ENCODE data around the gene GDF11.

The GDF11 gene

GRCh38 chr12:55707219-55707671 is 35.7 kb upstream of the GDF11 start:
- no peak for DNase-seq (ENCODE audit: low read depth, low spot score)

- DNase-seq (ENCODE audit: low read depth, low spot score): no peak
Observed at GRCh38 chr12:55707841-55708694, 34.9 kb upstream of the GDF11 start, which contains the start of gene ITGA7. TSS of gene ITGA7 (minus strand) at chr12:55707904. CDS start at chr12:55707682, 222 bp downstream.

- DNase-seq (ENCODE audit: low read depth, low spot score): no peak
Observed at GRCh38 chr12:55708695-55709233, 34.2 kb upstream of the GDF11 start.

- DNase-seq (ENCODE audit: low read depth, low spot score): no peak
Observed at GRCh38 chr12:55711786-55712553, 31.0 kb upstream of the GDF11 start.

- no peak for DNase-seq (ENCODE audit: low read depth, low spot score)
Observed at GRCh38 chr12:55712700-55713415, 30.1 kb upstream of the GDF11 start.

- DNase-seq (ENCODE audit: low read depth, low spot score): no peak
Observed at GRCh38 chr12:55713721-55714120, 29.2 kb upstream of the GDF11 start.

DNA sequence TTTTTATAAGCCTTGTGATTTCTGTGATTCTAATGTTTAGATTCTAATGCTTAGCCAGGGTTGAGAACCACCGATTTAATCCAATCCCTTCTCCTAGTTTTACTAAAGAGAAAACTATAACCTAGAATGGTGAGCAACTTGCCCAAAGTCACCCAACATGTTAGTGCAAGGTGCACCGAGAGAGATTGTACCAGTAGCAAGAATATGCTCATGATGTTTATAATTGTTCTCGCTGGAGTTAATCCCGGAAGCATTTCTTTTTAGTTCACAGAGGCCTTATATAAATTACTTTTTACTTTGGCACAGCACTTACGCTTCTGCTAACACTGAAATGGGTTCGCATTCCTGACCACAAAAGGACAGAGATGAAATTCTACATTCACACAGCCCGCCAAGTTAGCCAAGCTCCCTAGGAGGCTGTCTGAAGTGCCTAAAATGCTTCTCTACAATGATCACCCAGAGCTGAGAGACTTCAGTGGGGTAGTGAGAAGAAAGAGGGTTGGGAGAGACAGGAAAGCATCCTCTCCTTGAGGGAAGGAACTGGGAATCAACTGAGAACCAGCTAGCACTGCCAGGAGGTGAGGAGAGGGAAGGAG is 27.7 kb upstream of the GDF11 start:
- DNase-seq (ENCODE audit: low read depth, low spot score): no peak

DNA sequence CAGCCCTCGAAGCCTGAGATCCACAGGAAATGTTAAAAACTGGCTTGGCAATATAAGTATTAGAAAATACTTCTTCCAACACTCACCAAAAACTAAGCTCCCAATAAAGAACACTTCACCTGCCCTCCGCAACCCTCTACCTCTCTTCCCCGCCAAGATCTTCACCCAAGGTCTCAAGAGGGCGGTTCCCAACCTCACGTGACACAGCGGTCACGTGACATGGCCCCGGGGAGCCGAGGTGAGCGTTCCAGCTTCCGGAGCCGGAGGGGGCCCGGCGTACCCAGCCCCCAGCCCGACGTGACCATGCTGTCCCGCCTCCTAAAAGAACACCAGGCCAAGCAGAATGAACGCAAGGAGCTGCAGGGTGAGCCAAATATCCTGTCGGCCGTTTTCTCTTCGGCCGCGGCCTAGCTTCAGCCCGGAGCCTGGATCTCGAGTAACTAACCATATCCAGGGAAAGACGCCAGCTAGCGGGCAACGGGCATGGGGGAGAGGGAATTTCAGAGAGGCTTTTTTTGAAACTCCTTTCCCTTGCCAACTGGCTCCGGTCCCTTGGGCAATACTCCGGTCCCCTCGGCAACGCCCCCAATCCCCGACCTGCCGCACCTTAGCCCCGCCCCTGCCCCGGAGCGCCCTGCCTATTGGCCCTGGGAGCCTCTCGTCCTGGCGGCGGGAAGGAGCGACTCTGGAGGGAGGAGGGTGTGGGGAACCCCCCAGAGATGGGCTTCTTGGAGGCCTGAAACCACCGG is 26.9 kb upstream of the GDF11 start, which contains the start of gene BLOC1S1:
TSS of gene BLOC1S1 (plus strand) at position 214 of the 749 bp plus-strand sequence. CDS start at position 220, 6 bp downstream.
- peak; percentile 73 for DNase-seq (ENCODE audit: low read depth, low spot score)

- DNase-seq (ENCODE audit: low read depth, low spot score): no peak
Observed at GRCh38 chr12:55716582-55716957, 26.4 kb upstream of the GDF11 start.

DNA sequence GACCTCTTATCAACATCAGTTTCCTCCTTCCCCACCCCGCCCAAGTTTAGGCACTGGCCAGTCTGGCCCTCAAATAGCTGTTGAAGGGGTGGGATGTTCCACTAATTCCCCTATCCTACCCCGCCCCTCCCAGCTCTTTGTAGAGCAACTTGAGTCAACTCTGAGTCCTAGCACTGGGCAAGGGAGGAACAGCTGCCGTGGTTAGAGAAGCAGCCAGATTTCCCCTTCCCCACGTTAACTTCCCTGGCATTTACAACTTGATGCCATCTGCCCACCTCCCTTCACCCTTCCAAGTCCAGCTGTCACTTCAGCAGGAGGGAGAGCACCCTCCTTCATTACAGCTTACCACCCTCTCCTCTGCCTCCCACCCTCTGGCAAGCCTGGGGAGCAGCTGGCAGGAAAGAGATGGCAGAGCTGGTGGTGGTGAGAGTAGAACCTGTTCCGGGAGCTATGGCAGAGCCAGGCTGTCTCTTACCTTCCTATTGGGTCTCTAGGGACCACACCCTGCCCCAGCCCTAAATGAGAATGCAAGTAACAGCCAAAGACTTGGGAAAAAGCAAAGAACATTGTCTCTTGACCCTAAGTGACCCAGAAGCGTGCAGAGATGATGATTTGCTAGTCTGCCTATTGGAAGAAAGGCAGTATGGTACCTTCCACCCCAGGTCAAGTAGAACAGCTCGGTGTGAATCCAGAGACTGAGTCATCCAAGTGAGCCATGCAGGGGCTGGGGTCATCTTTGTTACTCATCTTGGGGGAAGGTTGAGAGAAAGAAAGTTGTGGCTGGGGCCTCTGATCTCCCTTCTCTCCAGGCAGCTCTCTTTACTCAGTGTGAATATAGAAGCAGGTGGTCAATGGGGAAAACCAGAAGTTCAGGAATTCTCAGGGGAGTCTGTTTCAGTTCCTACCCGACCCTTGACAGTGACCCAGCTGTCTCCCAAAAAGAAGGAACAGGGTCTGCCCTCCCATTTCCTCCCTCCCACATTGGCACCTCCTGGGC is 25.6 kb upstream of the GDF11 start:
- no peak for DNase-seq (ENCODE audit: low read depth, low spot score)

- no peak for DNase-seq (ENCODE audit: low read depth, low spot score)
Observed at GRCh38 chr12:55718015-55718414, 24.9 kb upstream of the GDF11 start.

- DNase-seq (ENCODE audit: low read depth, low spot score): no peak
Observed at GRCh38 chr12:55718624-55719275, 24.2 kb upstream of the GDF11 start.

GRCh38 chr12:55719371-55719770 is 23.6 kb upstream of the GDF11 start:
- no peak for DNase-seq (ENCODE audit: low read depth, low spot score)

- DNase-seq (ENCODE audit: low read depth, low spot score): no peak
Observed at GRCh38 chr12:55720071-55720564, 22.8 kb upstream of the GDF11 start, which contains the start of gene RDH5. TSS of gene RDH5 (plus strand) at chr12:55720393. CDS start at chr12:55721185, 792 bp downstream.

GRCh38 chr12:55720894-55721444 is 22.0 kb upstream of the GDF11 start:
- DNase-seq (ENCODE audit: low read depth, low spot score): peak; percentile 70

DNA sequence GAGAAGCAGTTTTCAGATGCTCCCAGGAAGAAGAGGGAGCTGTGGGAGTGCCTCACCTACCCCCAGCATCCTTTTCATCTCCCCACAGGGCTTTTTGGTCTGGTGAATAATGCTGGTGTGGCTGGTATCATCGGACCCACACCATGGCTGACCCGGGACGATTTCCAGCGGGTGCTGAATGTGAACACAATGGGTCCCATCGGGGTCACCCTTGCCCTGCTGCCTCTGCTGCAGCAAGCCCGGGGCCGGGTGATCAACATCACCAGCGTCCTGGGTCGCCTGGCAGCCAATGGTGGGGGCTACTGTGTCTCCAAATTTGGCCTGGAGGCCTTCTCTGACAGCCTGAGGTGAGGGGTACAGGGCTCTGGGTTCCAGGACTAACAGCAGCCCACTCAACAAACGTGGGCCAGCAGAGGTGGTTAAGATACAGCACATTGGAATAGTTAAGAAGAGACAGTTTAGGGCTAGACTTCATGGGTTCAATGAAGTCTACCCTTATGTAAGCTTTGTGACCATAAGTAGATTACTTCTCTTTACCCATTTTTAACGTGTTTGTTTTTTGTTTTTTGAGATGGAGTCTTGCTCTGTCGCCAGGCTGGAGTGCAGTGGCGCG is 21.2 kb upstream of the GDF11 start:
- DNase-seq (ENCODE audit: low read depth, low spot score): no peak

DNA sequence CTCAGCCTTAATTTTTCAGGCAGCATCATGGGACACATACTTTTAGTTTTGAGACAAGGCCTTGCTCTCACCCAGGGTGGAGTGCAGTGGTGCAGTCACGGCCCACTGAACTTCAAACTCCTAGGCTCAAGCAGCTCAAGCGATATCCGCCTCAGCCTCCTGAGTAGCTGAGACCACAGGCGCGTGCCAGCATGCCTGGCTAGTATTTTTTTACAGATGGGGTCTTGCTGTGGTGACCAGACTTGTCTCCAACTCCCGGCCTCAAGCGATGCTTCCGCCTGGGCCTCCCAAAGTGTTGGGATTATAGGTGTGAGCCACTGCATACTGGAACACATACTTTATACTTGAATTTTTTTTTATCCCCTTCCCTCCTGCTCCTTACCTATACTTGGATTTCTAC is 20.0 kb upstream of the GDF11 start:
- DNase-seq (ENCODE audit: low read depth, low spot score): no peak

Measured in brain pericyte (primary cell).